NCI-H460 (cell line): Measurements from ENCODE around the gene DCAF7. TPM values are rescaled to one million over a fixed set of nuclear protein-coding genes. Genes with fewer than 3 reads are reported as not detected.
A peak's percentile ranks its signal among the peaks of the same experiment; 100 is the strongest.

Experiments used
- DNase-seq: peaks from one replicate; pipeline ENCODE4 v3.0.0-alpha.2; 2016; ENCODE audit warnings: low read depth; ENCODE audit errors: extremely low read depth
- small RNA-seq, 2 experiments: library from RNA; depleted of rRNA; stranded (forward); fragments of <200 nt; gene quantifications; one replicate each; pipeline ENCODE3, GENCODE V24; 2014
- total RNA-seq: library from RNA; depleted of rRNA; stranded (reverse); fragments of >200 nt; shearing (Covaris generic); gene quantifications from 2 replicates; pipeline ENCODE4 v1.2.3, GENCODE V29; 2014; rRNA removed

Gene DCAF7
- total RNA-seq, 1 experiment from 2014 or later = 39.8 TPM

GRCh38 chr17:63622574-63623390 is 72.5 kb downstream of the DCAF7 start:
- peak; percentile 45 for DNase-seq

DNA sequence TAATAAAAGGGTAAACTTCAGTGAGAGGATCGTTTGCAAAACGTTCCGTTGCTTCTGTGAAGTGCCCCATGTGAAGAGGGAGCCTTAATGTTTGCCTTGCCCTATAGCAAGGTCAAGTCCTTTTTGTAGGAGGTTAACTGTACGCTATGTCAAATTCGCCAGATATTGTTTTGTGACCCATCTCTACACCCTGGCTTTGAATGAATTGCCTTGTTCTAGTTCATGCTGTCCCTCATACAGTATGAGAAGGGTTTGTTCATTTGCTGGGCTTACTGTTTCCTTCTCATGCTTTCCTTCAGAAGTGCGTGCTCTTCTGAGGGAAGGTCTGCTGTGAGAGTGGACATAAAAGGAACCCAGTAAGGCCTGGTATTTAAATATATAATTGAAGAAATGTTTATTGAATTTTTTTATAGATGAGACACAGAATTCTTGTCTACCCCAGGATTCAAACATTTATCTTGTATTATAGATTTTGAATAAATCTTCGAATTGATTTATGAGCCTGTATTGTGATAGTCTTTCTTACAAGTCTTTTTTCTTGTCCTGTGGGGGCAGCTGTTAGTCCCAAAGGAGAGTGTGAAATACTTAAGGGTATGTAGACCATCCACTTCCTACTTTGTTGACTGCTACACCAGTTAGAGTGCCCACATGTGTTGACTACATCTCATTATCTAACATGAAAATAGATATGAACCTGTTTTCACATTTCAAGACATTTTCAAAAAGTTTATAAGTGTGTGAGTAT is 73.7 kb downstream of the DCAF7 start:
- DNase-seq = no peak

- no peak for DNase-seq
These were observed 74.2 kb downstream of the DCAF7 start for GRCh38 chr17:63624531-63624880.

DNA sequence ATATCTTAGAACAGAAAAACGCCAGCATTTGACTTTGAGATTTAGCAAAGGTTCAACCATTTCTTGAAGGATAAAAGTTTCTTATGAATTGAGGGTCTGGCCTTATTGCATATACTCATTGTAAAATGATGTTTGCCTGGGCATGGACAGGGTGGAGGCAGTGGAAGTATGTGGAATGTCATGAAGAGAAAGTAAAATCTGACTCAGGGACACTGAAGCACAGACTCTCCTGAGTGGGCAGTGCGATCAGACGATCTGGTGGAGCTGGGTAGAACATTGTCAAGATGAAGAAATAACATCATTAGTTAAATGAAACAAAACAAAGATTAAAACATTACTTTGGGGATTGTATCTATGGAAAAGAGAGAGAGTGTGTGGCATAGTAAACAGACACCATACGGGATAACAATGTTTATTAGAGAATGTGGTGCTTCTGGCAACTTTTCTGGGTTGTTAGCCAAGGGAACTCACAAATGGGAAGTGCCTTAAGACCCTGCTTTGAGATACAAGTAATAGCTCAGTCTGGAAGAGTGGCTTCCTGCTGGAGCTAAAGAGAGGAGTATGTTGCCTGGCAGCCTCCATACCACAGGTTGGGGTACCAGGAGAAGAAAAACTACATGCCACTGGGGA is 76.4 kb downstream of the DCAF7 start:
- no peak for DNase-seq

- no peak for DNase-seq
These were observed 79.3 kb downstream of the DCAF7 start for GRCh38 chr17:63629627-63630026.

- no peak for DNase-seq
These were observed 80.8 kb downstream of the DCAF7 start for GRCh38 chr17:63631062-63631461.

DNA sequence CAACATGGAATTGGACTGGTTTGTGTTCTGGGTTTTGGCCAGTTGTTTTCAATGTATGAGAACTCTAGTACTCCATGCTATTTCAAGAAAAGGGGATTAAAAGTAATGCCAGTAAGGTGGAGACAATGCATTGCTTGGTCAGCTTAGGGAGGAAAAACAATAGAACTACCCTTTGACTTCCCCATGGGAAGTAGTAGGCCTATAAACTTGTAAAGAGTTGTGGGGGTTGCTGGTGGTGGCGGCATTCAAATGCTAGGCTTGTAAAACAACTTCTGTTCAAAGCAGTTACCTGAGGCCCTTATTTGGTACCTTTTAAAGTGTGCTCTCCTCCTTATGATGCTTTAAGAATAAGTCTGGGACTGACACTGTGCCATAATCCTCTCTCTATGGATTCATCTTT is 81.3 kb downstream of the DCAF7 start:
- DNase-seq = no peak

DNA sequence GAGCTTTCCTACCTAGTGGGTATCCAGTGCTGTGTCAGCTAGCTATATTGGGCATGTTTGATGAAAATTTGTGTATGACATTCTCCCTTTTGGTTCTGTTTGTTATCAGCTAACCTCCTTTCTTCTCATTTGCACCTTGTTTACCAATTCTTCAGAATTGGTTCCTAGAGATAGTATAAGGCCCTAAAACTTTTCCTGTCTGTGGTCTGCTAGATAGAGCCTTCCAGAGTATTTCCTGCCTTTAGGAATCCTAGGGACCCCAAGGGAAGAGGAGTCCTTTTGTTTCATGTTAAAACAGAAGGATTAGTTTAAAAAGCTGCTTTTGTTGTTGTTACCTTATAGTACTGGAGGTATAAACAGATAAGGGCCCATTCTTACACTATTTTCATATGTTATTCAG is 83.5 kb downstream of the DCAF7 start:
- DNase-seq = no peak

GRCh38 chr17:63634163-63634562 is 83.9 kb downstream of the DCAF7 start:
- no peak for DNase-seq

DNA sequence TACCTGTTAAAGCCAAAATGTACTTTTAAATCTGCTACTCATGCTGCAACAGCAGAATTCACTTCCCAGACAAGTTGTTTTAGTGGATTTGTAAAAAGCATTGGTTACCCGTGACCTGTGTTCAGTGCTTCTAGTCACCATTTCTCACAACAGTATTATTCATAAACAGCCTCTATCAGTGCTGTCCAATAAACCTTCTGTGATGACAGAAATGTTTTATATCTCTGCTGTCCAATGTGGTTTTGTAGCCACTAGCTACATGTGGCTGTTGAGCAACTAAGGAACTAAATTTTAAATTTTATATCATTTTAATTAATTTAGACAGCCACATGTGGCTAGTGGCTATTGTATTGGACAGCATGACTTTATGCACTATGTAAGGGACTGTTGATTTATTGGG is 84.5 kb downstream of the DCAF7 start:
- DNase-seq = no peak

DNA sequence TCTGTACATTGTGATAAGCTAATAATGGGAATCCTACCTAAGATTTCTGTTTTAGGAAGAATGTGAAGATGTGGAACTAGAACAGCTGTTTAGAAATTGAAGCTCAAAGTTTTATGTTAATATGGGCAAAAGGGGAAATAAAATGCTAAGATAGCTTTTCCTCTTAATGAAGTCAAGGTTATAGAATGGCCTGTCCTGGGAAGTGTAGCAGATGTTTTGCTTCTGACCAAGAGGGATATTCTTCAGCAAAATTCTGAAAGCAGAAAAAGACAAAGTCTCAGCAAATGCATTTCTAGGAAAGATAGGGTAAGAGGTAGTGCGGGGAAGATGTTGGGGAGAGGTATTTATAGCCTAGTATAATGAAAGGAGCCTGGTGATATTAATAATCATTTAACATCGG is 85.0 kb downstream of the DCAF7 start:
- DNase-seq = no peak

DNA sequence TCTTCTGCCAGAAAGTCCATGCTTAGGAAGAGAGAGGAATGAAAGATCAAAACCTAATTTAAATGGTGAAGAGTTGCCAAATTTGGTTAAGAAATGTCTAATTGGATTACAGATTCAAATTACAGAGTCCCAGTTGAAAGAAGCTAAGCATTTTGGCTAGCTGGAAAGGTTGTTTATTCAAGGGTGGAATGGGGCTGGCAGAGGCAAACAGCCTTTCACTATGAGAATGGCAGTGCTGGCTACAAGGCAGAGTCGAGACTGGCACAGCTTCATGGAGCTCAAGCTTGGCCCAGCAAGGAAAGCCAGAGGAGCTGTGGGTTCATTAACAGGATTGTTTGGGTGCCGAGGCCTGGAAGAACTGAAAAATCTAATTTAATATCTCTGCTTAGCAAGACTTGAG is 85.5 kb downstream of the DCAF7 start:
- DNase-seq = no peak

DNA sequence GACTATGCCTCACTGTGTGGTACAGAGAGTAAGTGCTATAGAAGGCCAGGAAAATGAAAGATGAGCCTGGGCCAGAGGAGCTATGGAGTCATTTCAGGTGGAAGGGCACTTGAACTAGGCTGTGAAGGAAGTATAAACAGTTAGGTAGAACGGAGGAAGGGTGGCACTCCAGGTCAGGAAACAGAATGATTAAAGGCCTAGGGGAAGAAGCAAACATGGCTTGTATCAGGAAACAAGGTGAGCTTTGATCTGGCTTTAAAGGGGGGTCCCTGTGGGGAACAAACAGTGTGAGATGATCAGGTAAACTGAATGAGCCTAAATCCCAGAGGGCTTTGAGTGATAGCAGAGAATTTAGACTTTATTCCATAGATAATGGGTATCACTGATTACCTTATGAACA is 88.8 kb downstream of the DCAF7 start:
- no peak for DNase-seq

- DNase-seq = no peak
These were observed 89.8 kb downstream of the DCAF7 start for GRCh38 chr17:63640038-63640437.

DNA sequence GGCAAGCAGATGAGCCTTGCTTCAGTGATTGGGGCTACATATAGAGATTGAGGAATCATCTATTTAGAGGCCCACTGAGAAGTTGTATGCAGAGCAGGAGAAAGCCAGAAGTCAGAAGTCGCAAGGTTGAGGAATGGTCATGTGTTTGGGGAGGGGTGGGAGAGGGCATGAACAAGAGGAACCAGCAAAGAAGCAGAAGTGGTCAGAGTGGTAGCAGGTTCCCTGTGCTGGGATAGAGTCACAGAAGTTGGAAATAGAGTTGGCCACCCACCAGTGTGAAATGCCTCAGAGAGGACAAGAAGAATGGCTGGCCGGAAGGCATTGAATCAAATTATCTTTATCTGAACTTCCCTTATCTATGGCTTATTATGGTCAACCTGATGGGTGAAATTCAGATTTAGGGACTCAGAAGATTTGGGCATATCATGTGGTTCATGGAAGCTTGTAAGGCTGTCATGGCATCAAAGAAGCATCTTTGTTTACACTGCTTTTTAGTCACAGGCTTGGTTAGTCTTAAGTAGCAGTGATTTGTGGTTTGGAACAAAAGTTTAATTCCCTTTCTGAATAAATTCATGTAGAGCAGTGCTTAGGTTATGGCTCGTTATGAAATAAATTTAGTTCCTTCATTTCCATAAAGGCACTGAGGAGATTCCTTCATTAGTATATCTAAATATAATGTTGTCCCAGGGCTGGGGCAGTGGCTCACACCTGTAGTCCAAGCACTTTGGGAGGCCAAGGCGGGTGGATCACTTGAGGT is 91.6 kb downstream of the DCAF7 start:
- DNase-seq = no peak

Small RNAs within 50 kb of the gene (small RNA-seq; reads per million reads assigned to genes)
- gene RNU6-288P = 0 to 0.02 reads per million in 2 experiments

Other genes starting within 250 kb of the DCAF7 start
- gene CYB561, start 104.2 kb upstream of the DCAF7 start, total RNA-seq = 15.4 and 17.4 TPM in 2 replicates
- 0.22 TPM in 1 of 2 replicates, not detected in the other for gene ACE, start 73.4 kb upstream of the DCAF7 start, total RNA-seq
- not detected in 2 replicates for gene KCNH6, start 27.1 kb upstream of the DCAF7 start, total RNA-seq
- gene TACO1, start 50.4 kb downstream of the DCAF7 start, total RNA-seq = 33.0 and 34.0 TPM in 2 replicates
- gene MAP3K3, start 71.9 kb downstream of the DCAF7 start, total RNA-seq = 8.5 and 8.7 TPM in 2 replicates
- gene LIMD2, start 149.6 kb downstream of the DCAF7 start, total RNA-seq = 1.1 and 2.0 TPM in 2 replicates
- gene STRADA, start 191.3 kb downstream of the DCAF7 start, total RNA-seq = 21.2 and 28.9 TPM in 2 replicates
- 66.5 and 79.2 TPM in 2 replicates for gene CCDC47, start 223.1 kb downstream of the DCAF7 start, total RNA-seq
- 55.7 and 61.2 TPM in 2 replicates for gene DDX42, start 223.7 kb downstream of the DCAF7 start, total RNA-seq